A549 (cell line): Measurements from ENCODE around the gene TMEM53.

ENCODE experiments used
- CHD2 ChIP-seq: fragments of 150-350 bp; IDR thresholded peaks from 2 replicates; pipeline ENCODE4 v1.6.1; 2014; ENCODE audit warnings: low read length; ENCODE audit not compliant: partially characterized antibody
- EP300 ChIP-seq, 2 experiments: fragments of >200 bp; sonication (Bioruptor Twin); formaldehyde crosslinking; IDR thresholded peaks; 2 replicates in 1 of 2; 3 replicates in 1 of 2; pipeline ENCODE4 v1.6.1; 2016 to 2017
- JUN ChIP-seq, 2 experiments: fragments of >200 bp; sonication (Bioruptor Twin); formaldehyde crosslinking; IDR thresholded peaks; 2 replicates in 1 of 2; 3 replicates in 1 of 2; pipeline ENCODE4 v1.6.1; 2016 to 2017
- POLR2A ChIP-seq: IDR thresholded peaks from 2 replicates; pipeline ENCODE4 v1.6.1; 2012; ENCODE audit warnings: mild to moderate bottlenecking, low read length
- RCOR1 ChIP-seq: fragments of 150-350 bp; IDR thresholded peaks from 2 replicates; pipeline ENCODE4 v1.6.1; 2014; ENCODE audit warnings: antibody characterized with exemption, low read length, low read depth
- TP53 ChIP-seq: fragments of 250-450 bp; sonication (Bioruptor Pico); IDR thresholded peaks from 2 replicates; pipeline ENCODE4 v1.5.0; 2021; ENCODE audit warnings: mild to moderate bottlenecking, moderate library complexity
- TF ChIP-seq, protein P1 (sequence below): fragments of >200 bp; sonication (Bioruptor Twin); formaldehyde crosslinking; IDR thresholded peaks from 3 replicates; pipeline ENCODE4 v1.5.1; 2016
- TF ChIP-seq, protein P2 (sequence below): fragments of 200-600 bp; sonication (generic); IDR thresholded peaks from 2 replicates; pipeline ENCODE4 v1.6.1; 2016; ENCODE audit warnings: antibody characterized with exemption, mild to moderate bottlenecking, moderate library complexity

DNA sequence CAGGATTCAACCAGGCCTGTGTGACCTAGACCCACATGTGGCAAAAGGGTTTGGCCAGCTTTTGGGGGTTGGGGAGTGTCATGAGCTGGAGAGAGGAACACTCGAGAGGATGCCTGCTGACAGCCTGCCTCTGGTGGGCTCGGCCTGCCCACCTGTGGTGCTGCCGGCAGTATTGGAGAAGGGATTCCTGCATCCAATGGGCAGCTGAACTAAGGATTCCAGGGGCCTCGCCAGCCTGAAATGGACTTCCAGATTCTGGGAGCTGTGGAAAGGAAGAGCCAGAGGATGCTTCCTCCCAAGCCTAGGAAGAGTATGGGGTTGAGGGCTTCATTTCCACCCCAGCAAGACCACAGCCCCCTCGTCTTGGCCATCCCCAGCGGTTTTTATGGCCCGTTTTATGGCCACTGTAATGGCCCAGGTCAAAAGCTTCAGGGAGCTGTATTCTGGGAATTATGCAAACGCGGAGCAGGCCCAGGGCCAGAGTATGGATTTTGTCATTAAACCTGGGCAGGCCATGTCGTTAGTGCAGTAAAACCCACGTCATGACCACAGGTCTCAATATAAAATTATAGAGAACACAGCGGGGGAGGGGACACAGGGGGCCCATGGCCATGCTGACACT is 63.6 kb downstream of the TMEM53 start:
- TF ChIP-seq POLR2A (no peak), EP300 (IDR thresholded peaks at IDR 0.05) (no peak), RCOR1 (no peak), CHD2 (no peak), TP53 (CRISPR knock-in tag) (no peak), JUN (IDR thresholded peaks at IDR 0.05) (no peak)
- TF ChIP-seq, protein P1, sequence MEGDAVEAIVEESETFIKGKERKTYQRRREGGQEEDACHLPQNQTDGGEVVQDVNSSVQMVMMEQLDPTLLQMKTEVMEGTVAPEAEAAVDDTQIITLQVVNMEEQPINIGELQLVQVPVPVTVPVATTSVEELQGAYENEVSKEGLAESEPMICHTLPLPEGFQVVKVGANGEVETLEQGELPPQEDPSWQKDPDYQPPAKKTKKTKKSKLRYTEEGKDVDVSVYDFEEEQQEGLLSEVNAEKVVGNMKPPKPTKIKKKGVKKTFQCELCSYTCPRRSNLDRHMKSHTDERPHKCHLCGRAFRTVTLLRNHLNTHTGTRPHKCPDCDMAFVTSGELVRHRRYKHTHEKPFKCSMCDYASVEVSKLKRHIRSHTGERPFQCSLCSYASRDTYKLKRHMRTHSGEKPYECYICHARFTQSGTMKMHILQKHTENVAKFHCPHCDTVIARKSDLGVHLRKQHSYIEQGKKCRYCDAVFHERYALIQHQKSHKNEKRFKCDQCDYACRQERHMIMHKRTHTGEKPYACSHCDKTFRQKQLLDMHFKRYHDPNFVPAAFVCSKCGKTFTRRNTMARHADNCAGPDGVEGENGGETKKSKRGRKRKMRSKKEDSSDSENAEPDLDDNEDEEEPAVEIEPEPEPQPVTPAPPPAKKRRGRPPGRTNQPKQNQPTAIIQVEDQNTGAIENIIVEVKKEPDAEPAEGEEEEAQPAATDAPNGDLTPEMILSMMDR: no peak
- TF ChIP-seq, protein P2, sequence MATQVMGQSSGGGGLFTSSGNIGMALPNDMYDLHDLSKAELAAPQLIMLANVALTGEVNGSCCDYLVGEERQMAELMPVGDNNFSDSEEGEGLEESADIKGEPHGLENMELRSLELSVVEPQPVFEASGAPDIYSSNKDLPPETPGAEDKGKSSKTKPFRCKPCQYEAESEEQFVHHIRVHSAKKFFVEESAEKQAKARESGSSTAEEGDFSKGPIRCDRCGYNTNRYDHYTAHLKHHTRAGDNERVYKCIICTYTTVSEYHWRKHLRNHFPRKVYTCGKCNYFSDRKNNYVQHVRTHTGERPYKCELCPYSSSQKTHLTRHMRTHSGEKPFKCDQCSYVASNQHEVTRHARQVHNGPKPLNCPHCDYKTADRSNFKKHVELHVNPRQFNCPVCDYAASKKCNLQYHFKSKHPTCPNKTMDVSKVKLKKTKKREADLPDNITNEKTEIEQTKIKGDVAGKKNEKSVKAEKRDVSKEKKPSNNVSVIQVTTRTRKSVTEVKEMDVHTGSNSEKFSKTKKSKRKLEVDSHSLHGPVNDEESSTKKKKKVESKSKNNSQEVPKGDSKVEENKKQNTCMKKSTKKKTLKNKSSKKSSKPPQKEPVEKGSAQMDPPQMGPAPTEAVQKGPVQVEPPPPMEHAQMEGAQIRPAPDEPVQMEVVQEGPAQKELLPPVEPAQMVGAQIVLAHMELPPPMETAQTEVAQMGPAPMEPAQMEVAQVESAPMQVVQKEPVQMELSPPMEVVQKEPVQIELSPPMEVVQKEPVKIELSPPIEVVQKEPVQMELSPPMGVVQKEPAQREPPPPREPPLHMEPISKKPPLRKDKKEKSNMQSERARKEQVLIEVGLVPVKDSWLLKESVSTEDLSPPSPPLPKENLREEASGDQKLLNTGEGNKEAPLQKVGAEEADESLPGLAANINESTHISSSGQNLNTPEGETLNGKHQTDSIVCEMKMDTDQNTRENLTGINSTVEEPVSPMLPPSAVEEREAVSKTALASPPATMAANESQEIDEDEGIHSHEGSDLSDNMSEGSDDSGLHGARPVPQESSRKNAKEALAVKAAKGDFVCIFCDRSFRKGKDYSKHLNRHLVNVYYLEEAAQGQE: no peak
